Psoas muscle (tissue), 8 donors: ENCODE results near the gene DNAJB8. TPM values are rescaled to one million over a fixed set of nuclear protein-coding genes. Genes with fewer than 3 reads are reported as not detected.

Experiments
- ATAC-seq, 4 donors: fragments of 200-7000 bp; cut with Tn5 transposase; one replicate each; pipeline ENCODE4 v1.9.1; 2020; ENCODE audit warnings: moderate library complexity in 3 of 4, mild to moderate bottlenecking in 2 of 4
- DNase-seq, 2 donors: peaks; one replicate each; pipeline ENCODE4 v3.0.0-alpha.2; 2020
- H3K27ac ChIP-seq: fragments of 200-600 bp; one replicate; pipeline ENCODE4 v1.8.0; 2022
- H3K27me3 ChIP-seq, 3 donors: fragments of 200-600 bp in 1 of 3; one replicate each; pipeline versions ENCODE4 v1.6.1 to v1.8.0; 2013 to 2022; ENCODE audit warnings: low read length in 2 of 3, mild to moderate bottlenecking in 2 of 3, moderate library complexity in 1 of 3; ENCODE audit not compliant: insufficient read depth in 3 of 3
- H3K36me3 ChIP-seq, 2 donors: fragments of 200-600 bp in 1 of 2; one replicate each; pipeline versions ENCODE4 v1.6.1 to v1.8.0; 2013 to 2022; ENCODE audit warnings: low read depth in 1 of 2, mild to moderate bottlenecking in 1 of 2, moderate library complexity in 1 of 2; ENCODE audit not compliant: insufficient read depth in 1 of 2
- H3K4me1 ChIP-seq: fragments of 200-600 bp; one replicate; pipeline ENCODE4 v1.8.0; 2022
- H3K4me3 ChIP-seq: fragments of 200-600 bp; one replicate; pipeline ENCODE4 v1.8.0; 2022; ENCODE audit warnings: mild to moderate bottlenecking
- H3K9me3 ChIP-seq: fragments of 200-600 bp; one replicate; pipeline ENCODE4 v1.8.0; 2022
- CTCF ChIP-seq: fragments of 200-600 bp; IDR thresholded peaks from one replicate; pipeline ENCODE4 v1.8.0; 2022; ENCODE audit warnings: antibody characterized with exemption
- WGBS, 3 donors: extraction: QIAGEN DNeasy Blood & Tissue Kit; methylation state at CpG; one replicate each; pipeline versions ENCODE4 v1.1.6 to v1.1.7; 2013; 5-methylcytosine and 5-hydroxymethylcytosine counted together
- intact Hi-C, 2 donors: fragments of 100-400 bp; cut with DNase I; formaldehyde crosslinking; loops; one replicate each; pipeline versions ENCODE4 v1.11.0 to v1.14.2; 2022
- polyA plus RNA-seq, 3 donors: library from polyadenylated mRNA; stranded (reverse); fragments of 200-250 nt; gene quantifications; one replicate each; pipeline ENCODE4 v1.2.3, GENCODE V29; 2013
- total RNA-seq, 4 donors: library from RNA; stranded (reverse); fragmentation: NEBNext Ultra II Directional in 2 of 4; extraction: Animal tissue kit (Norgen Biotek cat#: 25700) in 2 of 4; gene quantifications; one replicate each; pipeline versions ENCODE4 v1.2.1 to v1.2.4, GENCODE V29; 2021 to 2023
- donor health status: healthy with polysubstance abuse.
- donor health status: DM: no; HTN: no; CAD: no; lungs with moderate emphysema.
- donor health status: Bipolar disorder and iron deficiency.
- donor health status: healthy.
- donor health status: DM: yes; HTN: yes; CAD: no.
- donor health status: DM: no; HTN: no; CAD: no.
- donor health status: DM: no; HTN: no; CAD: no.
- donor health status: DM: yes; HTN: yes; CAD: no.

The DNAJB8 gene
- total and polyA plus RNA-seq, 7 donors, result not detected

GRCh38 chr3:128452120-128452519 lies 14.6 kb downstream of the DNAJB8 start:
- Histone ChIP-seq H3K27ac (no peak overlapping the region), H3K36me3 (no peaks in the 10 kb centered on the region), H3K4me1 (no peaks in the 10 kb centered on the region), H3K4me3 (no peak overlapping the region), H3K27me3 (peaks cover 0 to 17% (median 7%) of the 10 kb centered on the region in 3 donors), H3K9me3 (no peaks in the 10 kb centered on the region)
- WGBS, 3 donors, result 81 to 87% (median 86%) methylated on average over 9 of the region's 9 CpGs
- no peak for TF ChIP-seq CTCF
- ATAC-seq (no peak), DNase-seq (no peak)
- intact Hi-C loops, result no loop called here

DNA sequence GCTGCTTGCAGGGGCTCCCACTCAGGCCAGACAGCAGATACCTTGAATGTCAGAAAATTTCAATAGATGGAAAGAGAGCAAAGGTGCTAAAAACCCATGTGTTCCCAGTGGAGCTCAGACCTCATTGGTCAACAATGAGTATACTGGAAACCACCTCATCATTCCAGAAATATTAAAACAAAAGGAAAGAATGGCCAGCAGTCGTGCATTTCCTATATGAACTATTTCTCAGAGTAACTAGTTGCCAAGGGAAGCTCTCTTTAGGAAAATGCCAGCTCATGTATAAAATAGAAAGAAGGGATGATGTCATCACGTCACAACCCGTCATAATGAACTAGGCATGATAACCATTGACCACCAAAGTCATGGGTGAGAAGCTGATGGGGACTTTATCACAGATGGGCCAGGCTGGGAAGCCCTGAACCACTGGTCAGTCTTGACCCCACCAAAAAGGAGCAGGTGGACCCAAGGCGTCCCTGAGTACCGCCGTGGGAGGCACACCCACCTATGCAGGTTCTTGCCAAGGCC lies 17.5 kb downstream of the DNAJB8 start:
- 79 to 86% (median 82%) methylated on average over 6 of the region's 6 CpGs for WGBS, 3 donors
- ATAC-seq (no peak), DNase-seq (no peak)
- Histone ChIP-seq H3K27ac (no peak overlapping the region), H3K4me1 (no peaks in the 10 kb centered on the region), H3K9me3 (no peaks in the 10 kb centered on the region), H3K36me3 (no peaks in the 10 kb centered on the region), H3K27me3 (peaks cover 0 to 8% (median 4%) of the 10 kb centered on the region in 3 donors), H3K4me3 (no peak overlapping the region)
- intact Hi-C loops, result no loop called here
- no peak for TF ChIP-seq CTCF

- no peaks in the 10 kb centered on the region for H3K4me1 ChIP-seq
- peaks cover 0 to 4% (median 2%) of the 10 kb centered on the region in 3 donors for H3K27me3 ChIP-seq
- intact Hi-C loops, result no loop called here
- no peak overlapping the region for H3K27ac ChIP-seq
- 55 to 67% (median 65%) methylated on average over 6 of the region's 6 CpGs for WGBS, 3 donors
- TF ChIP-seq CTCF, result no peak
- no peaks in the 10 kb centered on the region for H3K36me3 ChIP-seq
- ATAC-seq (no peak), DNase-seq (no peak)
- H3K9me3 ChIP-seq, result no peaks in the 10 kb centered on the region
- no peak overlapping the region for H3K4me3 ChIP-seq
Observed at GRCh38 chr3:128448491-128448890, 18.2 kb downstream of the DNAJB8 start.

GRCh38 chr3:128447561-128448013 lies 19.1 kb downstream of the DNAJB8 start:
- Histone ChIP-seq H3K36me3 (no peaks in the 10 kb centered on the region), H3K4me1 (no peaks in the 10 kb centered on the region), H3K4me3 (no peak overlapping the region), H3K27me3 (peaks cover 0 to 2% (median 0%) of the 10 kb centered on the region in 3 donors), H3K9me3 (no peaks in the 10 kb centered on the region), H3K27ac (no peak overlapping the region)
- DNase-seq (no peak), ATAC-seq (no peak)
- WGBS, 3 donors, result 93 to 96% (median 95%) methylated on average over 3 of the region's 3 CpGs
- no peak for TF ChIP-seq CTCF
- intact Hi-C loops, result no loop called here

DNA sequence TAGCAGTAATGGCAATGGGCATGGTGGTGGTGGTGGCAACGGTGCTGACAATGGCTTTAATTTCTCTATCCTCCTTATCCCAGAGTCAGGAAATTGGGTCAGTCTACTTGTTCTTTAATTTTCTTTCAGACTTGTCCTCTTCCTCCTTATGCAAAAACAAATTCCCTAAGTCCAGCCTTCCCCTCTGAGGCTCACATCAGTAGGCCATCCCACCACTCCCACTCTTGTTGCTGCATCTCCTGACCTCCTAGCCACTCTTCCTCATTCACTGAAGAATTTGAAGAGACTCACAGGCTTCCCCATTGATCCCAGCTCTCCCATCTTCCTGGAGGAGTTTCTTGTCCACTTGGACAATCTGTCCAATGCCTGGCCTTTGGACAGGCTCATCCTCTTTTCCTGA lies 19.9 kb downstream of the DNAJB8 start:
- ATAC-seq, result no peak

More for the DNA sequence above, 19.9 kb downstream of the DNAJB8 start:
- Histone ChIP-seq H3K27ac (no peak overlapping the region), H3K36me3 (no peaks in the 10 kb centered on the region), H3K9me3 (no peaks in the 10 kb centered on the region), H3K27me3 (peaks cover 0 to 4% (median 0%) of the 10 kb centered on the region in 3 donors), H3K4me1 (no peaks in the 10 kb centered on the region), H3K4me3 (no peak overlapping the region)
- 74 to 96% (median 83%) methylated on average over 1 of the region's 1 CpG for WGBS, 3 donors
- DNase-seq, result no peak
- intact Hi-C loops, result no loop called here
- TF ChIP-seq CTCF, result no peak
